H1 (cell line): Measurements from ENCODE around the gene VWF. TPM values are rescaled to one million over a fixed set of nuclear protein-coding genes. Genes with fewer than 3 reads are reported as not detected.

ENCODE experiments used
- CHD2 ChIP-seq: IDR thresholded peaks from 2 replicates; pipeline ENCODE4 v1.6.1; 2012; ENCODE audit warnings: low read length, improper control_type of control experiment
- RAD21 ChIP-seq, 2 experiments: IDR thresholded peaks in 1 of 2; conservative IDR thresholded peaks in 1 of 2; 2 replicates each; pipeline ENCODE4 v1.6.1; 2011; ENCODE audit warnings: low read depth in 2 of 2, low read length in 2 of 2, improper control_type of control experiment in 1 of 2, inconsistent platforms in 1 of 2, mild to moderate bottlenecking in 1 of 2, moderate library complexity in 1 of 2
- polyA plus RNA-seq, 7 experiments: library from polyadenylated mRNA; depleted of rRNA in 3 of 7; stranded (reverse) in 5 of 7; unstranded in 2 of 7; fragments of >200 nt in 5 of 7; fragments of 200-250 nt in 2 of 7; gene quantifications; 1 replicate in 5 of 7; 2 replicates in 1 of 7; 4 replicates in 1 of 7; pipeline versions ENCODE4 v1.2.1 to v1.2.3, GENCODE V29; 2011 to 2013; ENCODE audit warnings: missing spikeins in 2 of 7, mixed read lengths in 2 of 7
- total RNA-seq: library from RNA; stranded (reverse); fragmentation: NEBNext Ultra II Directional; extraction: Animal tissue kit (Norgen Biotek cat#: 25700); gene quantifications from 2 replicates; pipeline ENCODE4 v1.2.1, GENCODE V29; 2021

VWF gene
- total and polyA plus RNA-seq, 2 of the 8 experiments (the other 6 are each of a cell fraction or from before 2014, with no cell fraction given), result 0.39 to 0.60 TPM

GRCh38 chr12:6052206-6052939 lies 72.1 kb downstream of the VWF start (continued):
- TF ChIP-seq RAD21 (IDR thresholded peaks at IDR 0.05 in 1 of 2, conservative IDR thresholded peaks at IDR 0.05 in 1 of 2; ENCODE audit: low read depth in 2 of 2, low read length in 2 of 2) (no peak), CHD2 (no peak)
